Measurements from ENCODE around the gene CABLES1.
A peak's percentile ranks its signal among the peaks of the same experiment; 100 is the strongest.

The CABLES1 gene

GRCh38 chr18:23121133-23121532, 14.2 kb upstream of the CABLES1 start:
- H3K9me3 ChIP-seq (ENCODE audit: low read length), result no peaks in the 10 kb centered on the region
- no peak overlapping the region for H3K4me3 ChIP-seq (ENCODE audit: low read length)
- no peaks in the 10 kb centered on the region for H3K36me3 ChIP-seq (ENCODE audit: insufficient read depth, low read length)
- no peak overlapping the region for H2AFZ ChIP-seq (ENCODE audit: low read depth, low read length)
- H3K4me1 ChIP-seq (ENCODE audit: insufficient read depth, low read length), result peaks cover 8% of the 10 kb centered on the region
- no peaks in the 10 kb centered on the region for H3K27me3 ChIP-seq (ENCODE audit: insufficient read depth, low read length)

GRCh38 chr18:23122334-23123229, 12.7 kb upstream of the CABLES1 start:
- H3K4me3 ChIP-seq (ENCODE audit: low read length), result no peak overlapping the region
- no peak overlapping the region for H2AFZ ChIP-seq (ENCODE audit: low read depth, low read length)
- H3K27me3 ChIP-seq (ENCODE audit: insufficient read depth, low read length), result no peaks in the 10 kb centered on the region
- peaks cover 8% of the 10 kb centered on the region for H3K4me1 ChIP-seq (ENCODE audit: insufficient read depth, low read length)
- H3K9me3 ChIP-seq (ENCODE audit: low read length), result no peaks in the 10 kb centered on the region
- no peaks in the 10 kb centered on the region for H3K36me3 ChIP-seq (ENCODE audit: insufficient read depth, low read length)

GRCh38 chr18:23126376-23127056, 8.8 kb upstream of the CABLES1 start:
- Histone ChIP-seq H2AFZ (ENCODE audit: low read depth, low read length) (no peak overlapping the region), H3K9me3 (ENCODE audit: low read length) (no peaks in the 10 kb centered on the region)

GRCh38 chr18:23127090-23127489, 8.2 kb upstream of the CABLES1 start:
- H2AFZ ChIP-seq (ENCODE audit: low read depth, low read length), result no peak overlapping the region
- no peaks in the 10 kb centered on the region for H3K27me3 ChIP-seq (ENCODE audit: insufficient read depth, low read length)
- peaks cover 5% of the 10 kb centered on the region for H3K4me1 ChIP-seq (ENCODE audit: insufficient read depth, low read length)
- H3K36me3 ChIP-seq (ENCODE audit: insufficient read depth, low read length), result no peaks in the 10 kb centered on the region
- H3K4me3 ChIP-seq (ENCODE audit: low read length), result no peak overlapping the region
- no peaks in the 10 kb centered on the region for H3K9me3 ChIP-seq (ENCODE audit: low read length)

More at GRCh38 chr18:23126376-23127056, 8.8 kb upstream of the CABLES1 start:
- Histone ChIP-seq H3K27me3 (ENCODE audit: insufficient read depth, low read length) (no peaks in the 10 kb centered on the region), H3K4me1 (ENCODE audit: insufficient read depth, low read length) (peaks cover 8% of the 10 kb centered on the region), H3K4me3 (ENCODE audit: low read length) (no peak overlapping the region), H3K36me3 (ENCODE audit: insufficient read depth, low read length) (no peaks in the 10 kb centered on the region)

- no peak overlapping the region for H2AFZ ChIP-seq (ENCODE audit: low read depth, low read length)
- no peaks in the 10 kb centered on the region for H3K36me3 ChIP-seq (ENCODE audit: insufficient read depth, low read length)
Measured at GRCh38 chr18:23129355-23130002, 5.8 kb upstream of the CABLES1 start.

GRCh38 chr18:23131693-23132319, 3.5 kb upstream of the CABLES1 start:
- H3K27me3 ChIP-seq (ENCODE audit: insufficient read depth, low read length), result peaks cover 18% of the 10 kb centered on the region

More at GRCh38 chr18:23129355-23130002, 5.8 kb upstream of the CABLES1 start:
- Histone ChIP-seq H3K27me3 (ENCODE audit: insufficient read depth, low read length) (peaks cover 8% of the 10 kb centered on the region), H3K4me1 (ENCODE audit: insufficient read depth, low read length) (peaks cover 7% of the 10 kb centered on the region), H3K4me3 (ENCODE audit: low read length) (no peak overlapping the region), H3K9me3 (ENCODE audit: low read length) (no peaks in the 10 kb centered on the region)

GRCh38 chr18:23133860-23134779, 1.2 kb upstream of the CABLES1 start:
- peaks cover 32% of the 10 kb centered on the region for H3K27me3 ChIP-seq (ENCODE audit: insufficient read depth, low read length)
- no peaks in the 10 kb centered on the region for H3K9me3 ChIP-seq (ENCODE audit: low read length)
- no peaks in the 10 kb centered on the region for H3K36me3 ChIP-seq (ENCODE audit: insufficient read depth, low read length)
- H3K4me1 ChIP-seq (ENCODE audit: insufficient read depth, low read length), result peaks cover 23% of the 10 kb centered on the region
- peak overlapping the region; percentile 58 for H3K4me3 ChIP-seq (ENCODE audit: low read length)
- H2AFZ ChIP-seq (ENCODE audit: low read depth, low read length), result peak overlapping the region; percentile 72

More at GRCh38 chr18:23131693-23132319, 3.5 kb upstream of the CABLES1 start:
- Histone ChIP-seq H3K4me3 (ENCODE audit: low read length) (no peak overlapping the region), H3K4me1 (ENCODE audit: insufficient read depth, low read length) (peaks cover 13% of the 10 kb centered on the region), H3K36me3 (ENCODE audit: insufficient read depth, low read length) (no peaks in the 10 kb centered on the region), H3K9me3 (ENCODE audit: low read length) (no peaks in the 10 kb centered on the region), H2AFZ (ENCODE audit: low read depth, low read length) (no peak overlapping the region)

GRCh38 chr18:23135550-23136325, 453 bp downstream of the CABLES1 start:
- no peaks in the 10 kb centered on the region for H3K9me3 ChIP-seq (ENCODE audit: low read length)
- H2AFZ ChIP-seq (ENCODE audit: low read depth, low read length), result peak overlapping the region; percentile 72
- peaks cover 24% of the 10 kb centered on the region for H3K4me1 ChIP-seq (ENCODE audit: insufficient read depth, low read length)
- H3K36me3 ChIP-seq (ENCODE audit: insufficient read depth, low read length), result no peaks in the 10 kb centered on the region
- H3K4me3 ChIP-seq (ENCODE audit: low read length), result peak overlapping the region; percentile 58
- H3K27me3 ChIP-seq (ENCODE audit: insufficient read depth, low read length), result peaks cover 32% of the 10 kb centered on the region

GRCh38 chr18:23136326-23137096, 1.2 kb downstream of the CABLES1 start:
- peaks cover 32% of the 10 kb centered on the region for H3K4me1 ChIP-seq (ENCODE audit: insufficient read depth, low read length)

GRCh38 chr18:23137097-23137635, 1.9 kb downstream of the CABLES1 start:
- Histone ChIP-seq H3K9me3 (ENCODE audit: low read length) (no peaks in the 10 kb centered on the region), H3K27me3 (ENCODE audit: insufficient read depth, low read length) (peaks cover 32% of the 10 kb centered on the region), H3K4me1 (ENCODE audit: insufficient read depth, low read length) (peaks cover 34% of the 10 kb centered on the region), H3K4me3 (ENCODE audit: low read length) (peak overlapping the region; percentile 58), H2AFZ (ENCODE audit: low read depth, low read length) (peak overlapping the region; percentile 53), H3K36me3 (ENCODE audit: insufficient read depth, low read length) (no peaks in the 10 kb centered on the region)

More at GRCh38 chr18:23136326-23137096, 1.2 kb downstream of the CABLES1 start:
- no peaks in the 10 kb centered on the region for H3K36me3 ChIP-seq (ENCODE audit: insufficient read depth, low read length)
- H3K4me3 ChIP-seq (ENCODE audit: low read length), result peak overlapping the region; percentile 58
- peak overlapping the region; percentile 53 for H2AFZ ChIP-seq (ENCODE audit: low read depth, low read length)
- peaks cover 32% of the 10 kb centered on the region for H3K27me3 ChIP-seq (ENCODE audit: insufficient read depth, low read length)
- no peaks in the 10 kb centered on the region for H3K9me3 ChIP-seq (ENCODE audit: low read length)

- Histone ChIP-seq H3K27me3 (ENCODE audit: insufficient read depth, low read length) (peaks cover 32% of the 10 kb centered on the region), H3K4me3 (ENCODE audit: low read length) (no peak overlapping the region), H3K9me3 (ENCODE audit: low read length) (no peaks in the 10 kb centered on the region), H2AFZ (ENCODE audit: low read depth, low read length) (no peak overlapping the region), H3K4me1 (ENCODE audit: insufficient read depth, low read length) (peaks cover 34% of the 10 kb centered on the region), H3K36me3 (ENCODE audit: insufficient read depth, low read length) (no peaks in the 10 kb centered on the region)
Measured at GRCh38 chr18:23137788-23138216, 2.5 kb downstream of the CABLES1 start.

Data from neuron (in vitro differentiated cells).